Stimulated activated CD8-positive, alpha-beta memory T cell treated with anti-CD3 and anti-CD28 coated beads, Interleukin-4, amount 100 ng/mL, for 24 hours (primary cell): ENCODE data around the gene INTU.
"Not testable (repeated sequence)": the region's sequence is repeated elsewhere in the genome, so short reads cannot be mapped to it uniquely, and the experiment has no call there.

Experiments
- DNase-seq: peaks from one replicate; pipeline ENCODE4 v3.0.0-alpha.2; 2020; ENCODE audit warnings: low read depth

The INTU gene

GRCh38 chr4:127643791-127644190, 11.0 kb downstream of the INTU start:
- no peak for DNase-seq

GRCh38 chr4:127648061-127648460, 15.3 kb downstream of the INTU start:
- no peak for DNase-seq

- not testable (repeated sequence) for DNase-seq
Measured at GRCh38 chr4:127655590-127655989, 22.8 kb downstream of the INTU start.

GRCh38 chr4:127656047-127656680, 23.4 kb downstream of the INTU start:
- DNase-seq = no peak

- DNase-seq = no peak
Measured at GRCh38 chr4:127660284-127660885, 27.6 kb downstream of the INTU start.

GRCh38 chr4:127667116-127667515, 34.4 kb downstream of the INTU start:
- DNase-seq = no peak

GRCh38 chr4:127667772-127668171, 35.0 kb downstream of the INTU start:
- DNase-seq = no peak

GRCh38 chr4:127668770-127669169, 36.0 kb downstream of the INTU start:
- no peak for DNase-seq

- no peak for DNase-seq
Measured at GRCh38 chr4:127669691-127670090, 36.9 kb downstream of the INTU start.

DNA sequence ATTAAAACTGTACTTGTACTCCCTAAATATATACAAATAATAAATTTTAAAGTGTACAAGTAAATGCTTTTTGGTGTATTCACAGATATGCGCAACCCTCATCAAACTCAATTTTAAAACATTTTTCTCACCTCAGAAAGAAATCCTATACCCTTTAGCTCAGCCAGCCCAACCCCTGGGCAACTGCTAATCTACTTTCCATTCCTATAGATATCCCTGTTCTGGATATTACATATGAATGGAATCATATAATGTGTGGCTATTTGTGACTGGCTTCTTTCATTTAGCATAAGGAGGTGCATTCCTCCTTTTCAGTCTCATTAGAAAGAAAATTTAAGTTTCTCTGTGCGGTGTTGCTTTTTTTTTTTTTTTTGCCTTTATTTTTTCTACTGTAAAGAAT, 39.4 kb downstream of the INTU start:
- no peak for DNase-seq

GRCh38 chr4:127685292-127685691, 52.5 kb downstream of the INTU start:
- DNase-seq = no peak

GRCh38 chr4:127686658-127687057, 53.9 kb downstream of the INTU start:
- no peak for DNase-seq

DNA sequence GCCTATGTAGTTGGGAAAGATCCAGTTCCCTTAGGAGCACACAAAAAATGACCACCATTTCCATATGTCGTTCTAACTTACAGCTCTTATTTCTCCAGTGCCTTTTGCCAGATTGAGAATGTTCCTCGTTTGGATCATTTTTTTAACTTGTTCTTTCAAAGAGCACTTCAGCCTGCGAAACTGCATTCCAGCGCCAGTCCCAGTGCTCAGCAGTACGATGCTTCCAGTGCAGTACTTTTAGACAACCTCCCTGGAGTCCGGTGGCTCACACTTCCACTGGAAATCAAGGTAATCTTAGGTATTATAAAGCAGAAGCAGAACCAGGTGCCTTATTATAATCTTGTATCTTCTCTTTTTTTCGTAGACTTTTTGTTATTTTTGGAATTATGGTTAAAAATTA, 54.8 kb downstream of the INTU start:
- DNase-seq = no peak

DNA sequence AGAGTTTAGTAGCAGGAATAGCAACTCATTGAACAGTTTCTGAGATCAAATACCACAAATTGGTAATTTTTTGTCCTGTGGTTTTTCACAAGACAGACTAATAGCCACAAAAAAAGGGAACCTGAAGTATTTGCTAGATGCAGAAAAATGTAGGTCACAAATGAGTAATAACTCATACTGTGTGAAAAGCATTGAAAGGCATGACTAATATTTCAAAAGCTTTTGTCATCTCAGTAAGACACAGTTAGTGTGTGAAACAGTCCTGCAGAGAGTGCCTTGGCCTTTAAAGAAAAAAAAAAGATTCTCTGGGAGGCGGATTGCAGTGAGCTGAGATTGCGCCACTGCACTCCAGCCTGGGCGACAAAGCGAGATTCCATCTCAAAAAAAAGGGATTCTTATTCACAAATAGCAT, 66.0 kb downstream of the INTU start:
- DNase-seq = no peak

DNA sequence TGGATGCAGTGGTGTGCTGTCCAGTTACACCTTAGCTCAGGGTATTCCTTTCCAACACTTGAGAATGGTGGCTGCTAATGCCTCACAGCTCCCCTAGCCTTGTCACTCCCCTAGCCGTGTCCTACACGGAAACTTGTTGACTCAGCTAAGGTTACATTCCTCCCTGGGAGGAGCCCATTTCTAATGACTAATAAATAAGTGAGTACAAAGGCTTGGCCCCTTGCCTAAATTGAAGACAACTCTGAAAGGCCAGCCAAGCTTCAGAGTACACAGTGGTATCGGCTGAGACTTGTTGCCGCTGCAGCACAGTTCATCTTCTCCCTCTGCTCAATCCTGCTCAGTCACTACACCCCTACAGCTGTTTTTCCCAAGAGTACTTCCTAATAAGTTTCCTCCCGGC, 76.2 kb downstream of the INTU start:
- no peak for DNase-seq

GRCh38 chr4:127709456-127709855, 76.7 kb downstream of the INTU start:
- no peak for DNase-seq

- no peak for DNase-seq
Measured at GRCh38 chr4:127730142-127730913, 97.6 kb downstream of the INTU start, which contains the start of gene SLC25A31. SLC25A31 (plus strand) TSS chr4:127730400; CDS start chr4:127730546, 146 bp downstream.

DNA sequence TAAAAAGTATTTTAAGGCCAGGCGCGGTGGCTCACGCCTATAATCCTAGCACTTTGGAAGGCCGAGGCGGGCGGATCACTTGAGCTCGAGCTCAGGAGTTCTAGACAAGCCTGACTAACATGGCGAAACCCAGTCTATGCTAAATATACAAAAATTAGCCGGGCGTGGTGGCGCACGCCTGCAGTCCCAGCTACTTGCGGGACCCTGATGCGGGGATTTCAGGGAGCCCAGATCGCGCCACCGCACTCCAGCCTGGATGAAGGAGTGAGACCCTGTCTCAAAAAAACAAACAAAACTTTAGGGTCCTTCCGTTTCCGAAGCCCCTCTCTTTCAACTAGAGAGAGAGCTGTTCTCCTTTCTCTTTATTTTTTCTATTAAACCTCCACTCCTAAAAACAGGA, 98.6 kb downstream of the INTU start:
- DNase-seq = no peak

GRCh38 chr4:127732623-127733328, 100.0 kb downstream of the INTU start:
- no peak for DNase-seq

GRCh38 chr4:127734976-127735375, 102.2 kb downstream of the INTU start:
- DNase-seq = no peak

- no peak for DNase-seq
Measured at GRCh38 chr4:127737295-127737694, 104.5 kb downstream of the INTU start.

DNA sequence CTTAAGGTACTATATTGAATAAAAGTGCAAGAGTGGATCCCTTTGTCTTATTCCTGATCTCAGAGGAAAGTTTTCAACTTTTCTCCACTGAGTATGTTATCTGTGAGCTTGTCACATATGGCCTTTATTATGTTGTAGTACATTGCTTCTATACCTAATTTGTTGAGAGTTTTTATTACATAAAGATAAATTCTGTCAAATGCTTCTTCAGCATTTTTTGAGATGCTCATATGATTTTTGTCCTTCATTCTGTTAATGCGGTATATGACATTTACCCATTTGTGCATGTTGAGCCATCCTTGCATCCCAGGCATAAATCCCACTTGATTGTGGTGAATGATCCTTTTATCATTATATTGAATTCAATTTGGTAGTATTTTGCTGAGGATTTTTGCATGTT, 108.5 kb downstream of the INTU start:
- DNase-seq = no peak

- DNase-seq = no peak
Measured at GRCh38 chr4:127747883-127748282, 115.1 kb downstream of the INTU start.
